GM23248 (cell line): Measurements from ENCODE around the gene UBE2N. TPM values are rescaled to one million over a fixed set of nuclear protein-coding genes. Genes with fewer than 3 reads are reported as not detected.
"Not testable (repeated sequence)": the region's sequence is repeated elsewhere in the genome, so short reads cannot be mapped to it uniquely, and the experiment has no call there.

ENCODE experiments used
- DNase-seq: peaks from one replicate; pipeline ENCODE4 v3.0.0-alpha.2; 2015
- H2AFZ ChIP-seq: fragments of 200-600 bp; sonication (generic); 2 replicates; pipeline ENCODE4 v1.6.1; 2016; ENCODE audit warnings: antibody characterized with exemption
- H3F3A ChIP-seq: fragments of 200-600 bp; sonication (generic); 2 replicates; pipeline ENCODE4 v1.6.1; 2016; ENCODE audit warnings: mild to moderate bottlenecking, antibody characterized with exemption, mixed run types; ENCODE audit not compliant: insufficient read depth
- H3K27ac ChIP-seq: fragments of 200-600 bp; sonication (generic); 2 replicates; pipeline ENCODE4 v1.5.1; 2016; ENCODE audit warnings: mild to moderate bottlenecking
- H3K27me3 ChIP-seq: fragments of 200-600 bp; sonication (generic); replicated peaks from 2 replicates; pipeline ENCODE4 v1.6.1; 2016; ENCODE audit warnings: mild to moderate bottlenecking; ENCODE audit not compliant: insufficient read depth
- H3K36me3 ChIP-seq: fragments of 200-600 bp; sonication (generic); 2 replicates; pipeline ENCODE4 v1.6.1; 2016; ENCODE audit warnings: low read depth, mild to moderate bottlenecking
- H3K4me1 ChIP-seq: fragments of 200-600 bp; sonication (generic); 2 replicates; pipeline ENCODE4 v1.6.1; 2016; ENCODE audit warnings: mild to moderate bottlenecking; ENCODE audit not compliant: insufficient read depth
- H3K4me2 ChIP-seq: fragments of 200-600 bp; sonication (generic); one replicate; pipeline ENCODE4 v1.6.1; 2016; ENCODE audit warnings: mild to moderate bottlenecking; ENCODE audit not compliant: unreplicated experiment
- H3K4me3 ChIP-seq: fragments of 200-600 bp; sonication (generic); 2 replicates; pipeline ENCODE4 v1.5.1; 2016; ENCODE audit warnings: mild to moderate bottlenecking
- H3K79me2 ChIP-seq: fragments of 200-600 bp; sonication (generic); 2 replicates; pipeline ENCODE4 v1.6.1; 2016; ENCODE audit warnings: mild to moderate bottlenecking; ENCODE audit not compliant: insufficient read depth
- H3K9ac ChIP-seq: fragments of 200-600 bp; sonication (generic); 2 replicates; pipeline ENCODE4 v1.6.1; 2016; ENCODE audit warnings: mild to moderate bottlenecking
- H3K9me2 ChIP-seq: fragments of 200-600 bp; sonication (generic); 2 replicates; pipeline ENCODE4 v1.6.1; 2016; ENCODE audit warnings: mixed run types, mild to moderate bottlenecking, moderate library complexity; ENCODE audit not compliant: insufficient read depth
- H3K9me3 ChIP-seq: fragments of 200-600 bp; sonication (generic); one replicate; pipeline ENCODE4 v1.6.1; 2017; ENCODE audit warnings: low read depth
- H4K20me1 ChIP-seq: fragments of 200-600 bp; sonication (generic); 2 replicates; pipeline ENCODE4 v1.6.0; 2016; ENCODE audit not compliant: insufficient read depth
- EZH2 ChIP-seq: fragments of 200-600 bp; sonication (generic); IDR thresholded peaks from 2 replicates; pipeline ENCODE4 v1.6.1; 2018; ENCODE audit warnings: antibody characterized with exemption, mild to moderate bottlenecking; ENCODE audit not compliant: insufficient read depth, poor library complexity, severe bottlenecking
- EZH2phosphoT487 ChIP-seq: fragments of 200-600 bp; sonication (generic); IDR thresholded peaks from 2 replicates; pipeline ENCODE4 v1.6.1; 2018; ENCODE audit warnings: antibody characterized with exemption, moderate library complexity, mild to moderate bottlenecking, low read depth; ENCODE audit not compliant: insufficient read depth
- WGBS, 2 experiments: methylation state at CpG; one replicate each; pipeline ENCODE4 v1.1.6; 2015 to 2017; ENCODE audit warnings: low lambda C conversion rate in 2 of 2, low coverage in 1 of 2; ENCODE audit errors: missing lambda C conversion rate in 2 of 2; 5-methylcytosine and 5-hydroxymethylcytosine counted together
- in situ Hi-C: fragments of 300-500 bp; cut with MboI; formaldehyde crosslinking; loops from 2 replicates; pipeline ENCODE4 v1.15.0; 2020
- polyA plus RNA-seq: library from polyadenylated mRNA; unstranded; fragments of >200 nt; fragmentation: Nextera tagmentation; extraction: Ambion mirVana; gene quantifications from 2 replicates; pipeline ENCODE4 v1.2.1, GENCODE V29; 2016
- total RNA-seq: library from RNA; depleted of rRNA; stranded (reverse); fragments of >200 nt; shearing (Covaris generic); gene quantifications from 2 replicates; pipeline ENCODE4 v1.2.3, GENCODE V29; 2014

Gene UBE2N
- total and polyA plus RNA-seq, 2 experiments from 2014 or later: 104 to 175 TPM

DNA sequence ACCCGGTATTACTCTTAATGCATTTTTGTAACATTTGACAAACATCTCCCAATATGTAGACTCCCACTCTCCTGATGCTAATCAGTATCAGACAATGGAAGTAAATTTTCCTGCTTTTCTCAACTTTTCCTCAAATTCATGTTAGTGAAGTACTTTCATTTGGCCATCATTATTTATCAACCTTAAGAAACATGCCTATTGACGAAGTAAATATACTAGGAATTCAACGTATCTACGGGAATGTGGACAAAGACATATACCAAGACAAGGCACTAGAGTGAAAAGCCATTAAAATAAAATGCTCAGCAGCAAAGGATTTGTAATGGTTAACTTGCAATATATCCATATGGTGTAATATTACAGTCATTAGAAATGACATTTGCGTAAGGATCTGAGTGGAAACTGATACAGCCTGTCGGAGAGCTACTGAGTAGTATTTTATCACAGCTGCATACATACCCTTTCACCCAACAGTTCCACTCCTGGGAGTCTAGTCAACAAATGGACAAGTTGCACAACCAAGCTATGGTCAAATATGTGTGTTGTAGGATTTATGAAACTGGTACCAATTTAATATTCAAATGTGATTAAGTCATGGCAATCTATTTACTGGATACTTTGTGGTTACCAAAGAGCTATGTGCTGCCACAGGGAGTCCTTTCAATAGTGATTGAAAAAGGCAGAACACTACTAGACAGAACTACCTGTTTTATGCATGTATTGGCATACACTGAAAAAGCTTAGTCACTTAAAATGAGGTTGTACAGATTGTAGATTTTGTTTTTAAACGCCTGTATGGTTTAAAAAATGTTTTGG, 37.6 kb downstream of the UBE2N start:
- in situ Hi-C loops: no loop called here
- Histone ChIP-seq H3K27me3 (no peaks in the 10 kb centered on the region), H3F3A (peaks cover 59% of the 10 kb centered on the region), H3K4me3 (no peak overlapping the region), H2AFZ (no peak overlapping the region), H3K36me3 (peaks cover 18% of the 10 kb centered on the region; the same call in 1 of the 2 replicates), H3K4me2 (no peak overlapping the region), H3K27ac (no peak overlapping the region), H3K4me1 (peaks cover 12% of the 10 kb centered on the region), H4K20me1 (no peaks in the 10 kb centered on the region), H3K9me3 (no peaks in the 10 kb centered on the region), H3K79me2 (peaks cover 29% of the 10 kb centered on the region), H3K9me2 (no peaks in the 10 kb centered on the region), H3K9ac (no peak overlapping the region)
- 75 to 76% methylated on average over 7 of the region's 7 CpGs for WGBS, 2 experiments
- no peak for DNase-seq
- TF ChIP-seq EZH2 (no peak), EZH2phosphoT487 (no peak)

DNA sequence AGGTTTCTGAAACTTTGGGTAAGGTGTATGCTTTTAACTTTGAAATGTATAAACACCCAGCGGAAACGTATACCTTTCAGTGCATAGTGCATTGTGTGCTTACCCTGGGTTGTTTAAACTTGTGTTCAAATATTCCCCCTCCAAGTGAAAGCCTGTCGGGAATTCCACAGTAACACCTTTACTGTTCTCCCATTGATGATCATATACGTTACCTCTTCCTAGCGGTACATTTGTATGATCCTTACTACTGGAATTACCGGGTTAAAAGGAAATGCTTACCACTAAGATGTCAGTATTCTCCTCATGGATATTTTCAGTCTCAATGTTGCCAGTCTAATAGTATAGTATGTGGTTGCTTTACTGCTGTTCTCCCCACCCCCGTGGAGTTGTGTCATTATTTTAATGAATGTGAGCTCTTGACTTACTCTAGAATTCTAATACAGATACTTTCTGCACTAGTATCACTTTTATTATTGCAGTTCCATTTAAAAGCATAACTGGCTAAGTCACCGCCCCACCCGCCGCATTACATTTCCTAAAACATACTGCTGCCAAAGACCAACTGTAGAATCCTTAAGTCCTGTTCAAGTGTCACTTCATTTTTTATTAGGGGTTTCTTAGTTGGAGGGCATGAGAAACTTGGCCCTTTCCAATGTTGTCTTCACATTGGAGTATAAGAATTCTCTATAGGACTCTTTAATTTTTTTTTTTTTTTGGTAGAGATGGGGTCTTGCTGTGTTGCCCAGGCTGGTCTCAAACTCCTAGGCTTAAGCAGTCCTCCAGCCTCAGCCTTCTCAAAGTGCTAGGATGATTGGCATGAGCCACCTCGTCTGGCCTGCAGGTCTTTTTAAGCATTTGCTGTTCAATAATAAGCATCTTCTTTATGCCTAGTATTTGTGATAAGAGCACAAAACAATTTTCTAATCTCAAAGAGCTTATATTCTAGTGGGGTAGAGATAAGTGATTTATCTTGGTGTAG, 39.1 kb downstream of the UBE2N start:
- Histone ChIP-seq H3K9ac (no peak overlapping the region), H3K4me3 (no peak overlapping the region), H3K4me1 (no peaks in the 10 kb centered on the region), H3K36me3 (peaks cover 26% of the 10 kb centered on the region; the same call in 1 of the 2 replicates), H4K20me1 (no peaks in the 10 kb centered on the region), H2AFZ (no peak overlapping the region), H3K4me2 (no peak overlapping the region), H3K27me3 (no peaks in the 10 kb centered on the region), H3F3A (peaks cover 49% of the 10 kb centered on the region), H3K9me2 (no peaks in the 10 kb centered on the region), H3K9me3 (no peaks in the 10 kb centered on the region), H3K79me2 (peaks cover 26% of the 10 kb centered on the region), H3K27ac (no peak overlapping the region)
- TF ChIP-seq EZH2phosphoT487: no peak
- TF ChIP-seq EZH2: no peak
- in situ Hi-C loops: no loop called here
- WGBS, 2 experiments: 69 to 70% methylated on average over 11 of the region's 11 CpGs
- DNase-seq: no peak

DNA sequence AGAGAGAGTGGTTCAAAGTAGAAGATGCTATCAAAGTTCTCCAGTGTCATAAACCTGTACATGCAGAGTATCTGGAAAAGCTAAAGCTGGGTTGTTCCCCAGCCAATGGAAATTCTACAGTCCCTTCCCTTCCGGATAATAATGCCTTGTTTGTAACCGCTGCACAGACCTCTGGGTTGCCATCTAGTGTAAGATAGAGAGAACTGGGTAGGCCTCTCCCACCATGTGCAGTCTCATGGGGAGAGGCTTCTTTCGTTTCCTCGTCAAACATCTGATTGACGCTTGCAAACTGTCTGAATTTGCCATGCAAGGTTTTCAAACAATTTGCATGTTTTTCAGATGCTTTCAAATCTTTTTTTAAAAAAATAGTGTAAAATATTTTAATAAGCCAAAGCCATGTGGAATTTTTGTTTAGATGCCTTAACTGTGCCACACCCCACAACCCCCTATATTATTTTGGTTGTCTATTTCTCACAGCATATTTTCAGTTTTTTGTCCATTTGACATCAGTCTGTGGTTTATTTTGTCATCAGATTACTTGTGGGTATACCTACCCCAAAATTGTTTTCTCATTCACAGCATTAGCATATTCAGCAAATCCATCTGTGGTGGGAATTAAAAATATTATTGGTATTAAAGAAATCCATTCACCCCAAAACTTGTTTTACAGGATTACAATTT, 42.4 kb downstream of the UBE2N start:
- DNase-seq, H3K4me3 ChIP-seq, H3K4me1 ChIP-seq, H3K27me3 ChIP-seq, H3K4me2 ChIP-seq, H3K9me2 ChIP-seq, H3K9ac ChIP-seq, H3K27ac ChIP-seq, H2AFZ ChIP-seq, H3K9me3 ChIP-seq, H4K20me1 ChIP-seq: not testable (repeated sequence)
- peaks cover 32% of the 10 kb centered on the region for H3F3A ChIP-seq
- H3K36me3 ChIP-seq: peaks cover 29% of the 10 kb centered on the region; the same call in 1 of the 2 replicates
- H3K79me2 ChIP-seq: peaks cover 41% of the 10 kb centered on the region
- in situ Hi-C loops: loop anchor here (10.0 kb wide), 1 partner anchor 415 kb away; no protein-coding TSS in a partner anchor
- WGBS, 2 experiments: no CpG with 5 or more reads among the region's 5 CpGs

DNA sequence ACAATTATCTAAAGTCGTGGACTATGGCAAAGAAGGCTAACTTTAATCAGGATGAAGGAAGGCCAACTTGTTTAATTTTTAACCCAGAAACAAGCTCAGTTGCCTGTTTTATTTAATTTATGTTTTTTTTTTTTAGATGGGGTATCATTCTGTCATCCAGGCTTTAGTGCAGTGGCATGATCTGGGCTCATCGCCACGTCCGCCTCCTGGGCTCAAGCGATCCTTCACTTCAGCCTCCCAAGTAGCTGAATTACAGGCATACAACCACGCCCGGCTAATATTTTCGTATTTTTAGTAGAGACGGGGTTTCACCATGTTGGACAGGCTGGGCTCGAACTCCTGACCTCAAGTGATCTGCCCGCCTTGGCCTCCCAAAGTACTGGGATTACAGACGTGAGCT, 44.3 kb downstream of the UBE2N start:
- in situ Hi-C loops: loop anchor here (10.0 kb wide), 1 partner anchor 413 kb away; no protein-coding TSS in a partner anchor
- Histone ChIP-seq H3K4me1 (no peaks in the 10 kb centered on the region), H3K9ac (no peak overlapping the region), H3K4me2 (no peak overlapping the region), H4K20me1 (no peaks in the 10 kb centered on the region), H3K9me2 (no peaks in the 10 kb centered on the region), H2AFZ (no peak overlapping the region), H3K4me3 (no peak overlapping the region), H3K79me2 (peaks cover 54% of the 10 kb centered on the region), H3K27me3 (no peaks in the 10 kb centered on the region), H3F3A (peaks cover 17% of the 10 kb centered on the region), H3K9me3 (no peaks in the 10 kb centered on the region), H3K36me3 (peaks cover 22% of the 10 kb centered on the region; the same call in 1 of the 2 replicates), H3K27ac (no peak overlapping the region)
- 65 to 67% methylated on average over 12 of the region's 12 CpGs for WGBS, 2 experiments
- DNase-seq: no peak
- TF ChIP-seq EZH2phosphoT487 (no peak), EZH2 (no peak)
